Epithelial cell of proximal tubule (primary cell): ENCODE data around the gene PTGFRN. TPM values are rescaled to one million over a fixed set of nuclear protein-coding genes. Genes with fewer than 3 reads are reported as not detected.
"Not testable (repeated sequence)": the region's sequence is repeated elsewhere in the genome, so short reads cannot be mapped to it uniquely, and the experiment has no call there.

ENCODE experiments used
- DNase-seq: peaks from one replicate; pipeline ENCODE4 v3.0.0-alpha.2; 2011; ENCODE audit warnings: low read depth
- H3K4me3 ChIP-seq: 2 replicates; pipeline ENCODE4 v1.5.1; 2011; ENCODE audit warnings: low read depth, mild to moderate bottlenecking, low read length
- CTCF ChIP-seq: conservative IDR thresholded peaks from 2 replicates; pipeline ENCODE4 v1.5.1; 2012; ENCODE audit warnings: low read depth, mild to moderate bottlenecking, low read length
- total RNA-seq: library from RNA; depleted of rRNA; stranded (reverse); fragments of >200 nt; gene quantifications from 2 replicates; pipeline ENCODE4 v1.2.3, GENCODE V29; 2015

Gene PTGFRN
- total RNA-seq, 1 donor from 2014 or later, result 86.3 TPM

- TF ChIP-seq CTCF, result no peak
- H3K4me3 ChIP-seq, result no peak overlapping the region
- DNase-seq, result no peak
These were observed 28.5 kb downstream of the PTGFRN start for GRCh38 chr1:116938216-116938615.

DNA sequence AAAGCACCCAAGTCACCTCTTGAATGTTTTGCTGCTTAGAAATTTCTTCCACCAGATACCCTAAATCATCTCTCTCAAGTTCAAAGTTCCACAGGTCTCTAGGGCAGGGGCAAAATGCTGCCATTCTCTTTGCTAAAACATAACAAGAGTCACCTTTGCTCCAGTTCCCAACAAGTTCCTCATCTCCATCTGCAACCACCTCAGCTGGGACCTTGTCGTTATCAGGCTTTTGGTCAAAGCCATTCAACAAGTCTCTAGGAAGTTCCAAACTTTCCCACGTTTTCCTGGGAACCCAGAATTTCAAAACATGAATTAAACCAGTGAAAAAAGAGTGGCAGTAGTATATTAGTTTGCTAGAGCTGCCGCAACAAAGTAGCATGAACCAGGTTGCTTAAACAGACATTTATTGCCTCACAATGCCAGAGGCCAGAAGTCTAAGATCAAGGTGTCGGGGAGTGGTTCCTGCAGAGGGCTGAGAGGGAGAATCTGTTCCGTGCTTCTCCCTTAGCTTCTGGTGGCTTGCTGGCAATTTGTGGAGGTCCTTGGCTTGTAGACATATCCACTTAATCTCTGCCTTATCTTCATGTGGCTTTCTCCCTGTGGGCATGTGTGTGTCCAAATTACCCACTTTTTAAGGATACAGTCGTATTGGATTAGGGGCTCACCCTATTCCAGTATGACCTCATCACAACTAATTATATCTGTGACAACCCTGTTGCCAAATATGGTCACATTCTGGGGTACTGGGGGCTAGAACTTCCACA is 30.2 kb downstream of the PTGFRN start:
- not testable (repeated sequence) for DNase-seq, H3K4me3 ChIP-seq

DNA sequence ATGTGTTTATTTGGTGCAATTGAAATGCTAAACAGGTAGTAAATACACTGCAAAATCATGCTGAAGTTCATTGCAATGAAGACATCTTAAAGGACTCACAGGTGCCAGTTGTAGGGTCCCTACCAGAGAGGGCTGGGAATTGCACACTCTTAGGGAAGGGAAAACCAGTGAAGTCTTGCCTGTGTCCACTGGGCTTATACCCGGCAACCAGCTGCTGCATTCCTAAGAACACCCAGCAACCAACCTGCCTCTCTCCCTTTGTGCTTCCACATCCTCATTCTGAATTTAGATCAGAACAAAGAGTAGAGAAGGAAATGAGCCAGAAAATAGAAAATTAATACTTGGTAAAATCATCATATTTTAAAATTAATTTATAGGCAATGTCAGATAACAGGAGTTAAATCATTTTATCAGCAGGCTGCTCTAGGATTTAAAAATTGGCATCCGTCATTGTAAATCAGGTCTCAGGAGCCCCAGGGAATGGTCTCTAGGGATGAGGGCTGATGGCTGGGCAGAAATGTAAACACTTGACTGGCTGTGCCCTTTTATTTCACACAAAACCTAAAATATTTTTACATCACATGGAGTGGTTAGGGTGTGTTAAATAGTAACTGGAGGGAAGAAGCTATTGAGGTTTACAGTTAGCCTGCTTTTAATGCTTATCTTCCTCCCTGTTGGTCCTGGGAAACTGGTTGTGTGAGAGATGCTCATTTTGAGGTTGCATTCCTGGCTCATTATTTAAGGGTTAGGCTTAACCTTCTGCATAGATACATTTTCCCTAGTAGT is 31.3 kb downstream of the PTGFRN start:
- DNase-seq, result no peak

GRCh38 chr1:116941670-116942069 is 32.0 kb downstream of the PTGFRN start:
- no peak for TF ChIP-seq CTCF
- no peak for DNase-seq
- H3K4me3 ChIP-seq, result no peak overlapping the region

More for the DNA sequence above, 31.3 kb downstream of the PTGFRN start:
- no peak overlapping the region for H3K4me3 ChIP-seq
- TF ChIP-seq CTCF, result no peak

DNA sequence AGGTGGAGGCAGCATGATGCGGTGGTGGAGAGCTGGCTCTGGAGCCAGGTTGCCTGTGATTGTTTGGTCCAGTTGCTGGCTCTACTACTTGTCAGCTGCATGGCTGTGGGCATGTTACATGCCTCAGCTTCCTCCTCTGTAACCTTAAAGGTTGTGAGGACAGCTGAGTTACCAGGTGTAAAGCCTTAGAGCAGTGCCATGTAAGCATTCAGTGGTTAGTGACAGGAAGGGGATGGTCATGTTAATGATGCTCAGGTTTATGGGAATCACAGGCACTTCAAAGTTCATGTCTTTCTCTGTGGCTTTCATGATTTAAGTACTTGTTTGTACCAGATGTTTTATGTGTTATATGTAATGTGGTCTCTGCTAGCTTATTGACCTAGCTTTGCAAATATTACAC is 32.6 kb downstream of the PTGFRN start:
- TF ChIP-seq CTCF, result no peak
- no peak overlapping the region for H3K4me3 ChIP-seq
- DNase-seq, result no peak

GRCh38 chr1:116943438-116943837 is 33.7 kb downstream of the PTGFRN start:
- no peak overlapping the region for H3K4me3 ChIP-seq
- TF ChIP-seq CTCF, result no peak
- DNase-seq, result no peak

- no peak for TF ChIP-seq CTCF
- DNase-seq, result no peak
- H3K4me3 ChIP-seq, result no peak overlapping the region
These were observed 34.9 kb downstream of the PTGFRN start for GRCh38 chr1:116944613-116945012.
